Measurements from ENCODE around the gene OTOGL.
A peak's percentile ranks its signal among the peaks of the same experiment; 100 is the strongest.
"Not testable (repeated sequence)": the region's sequence is repeated elsewhere in the genome, so short reads cannot be mapped to it uniquely, and the experiment has no call there.

The OTOGL gene

DNA sequence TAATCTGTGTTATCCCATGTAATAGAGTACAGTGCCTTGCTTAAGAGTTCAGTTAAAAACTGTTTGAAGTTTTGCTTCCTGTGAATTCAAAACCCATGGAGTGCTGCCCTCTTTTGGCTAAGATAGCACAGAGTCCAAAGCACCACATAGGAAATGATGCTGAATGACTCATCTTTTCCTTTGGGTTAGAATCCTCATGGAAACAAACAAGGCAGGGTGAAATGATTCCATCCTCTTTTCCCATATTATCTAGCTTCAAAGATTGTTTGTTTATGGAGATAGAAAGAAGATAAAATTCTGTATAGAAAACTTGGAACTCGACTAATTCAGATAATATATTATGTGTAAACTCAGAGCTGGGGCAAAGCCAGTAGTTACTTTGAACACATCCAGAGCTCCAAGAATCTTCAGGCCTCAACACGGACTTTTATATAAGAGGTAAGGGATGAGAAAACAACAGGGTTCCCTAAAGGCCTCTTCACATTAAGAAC lies 87.4 kb downstream of the OTOGL start:
- DNase-seq (ENCODE audit: low spot score): peak; percentile 39

DNA sequence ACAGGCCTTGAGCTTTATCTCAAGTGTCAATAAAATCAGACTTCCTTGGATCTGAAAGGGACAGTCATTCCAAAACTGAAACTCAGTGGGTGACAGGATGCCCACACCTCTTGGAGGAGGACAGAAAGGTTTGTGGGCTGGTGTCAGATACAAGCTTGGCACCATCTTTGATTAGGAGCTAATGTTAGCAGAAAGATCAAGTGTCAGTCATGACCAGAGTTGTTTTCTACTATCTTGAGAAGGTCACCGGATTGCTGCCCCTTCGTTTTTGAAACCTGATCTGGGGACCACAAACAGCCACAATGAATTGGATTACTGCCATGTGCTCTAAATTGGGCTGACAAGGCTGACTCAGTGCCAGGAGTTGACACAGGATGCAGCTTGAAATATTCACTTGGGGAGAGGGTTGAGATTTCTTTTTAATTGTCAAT lies 88.3 kb downstream of the OTOGL start:
- DNase-seq (ENCODE audit: low spot score): no peak

DNA sequence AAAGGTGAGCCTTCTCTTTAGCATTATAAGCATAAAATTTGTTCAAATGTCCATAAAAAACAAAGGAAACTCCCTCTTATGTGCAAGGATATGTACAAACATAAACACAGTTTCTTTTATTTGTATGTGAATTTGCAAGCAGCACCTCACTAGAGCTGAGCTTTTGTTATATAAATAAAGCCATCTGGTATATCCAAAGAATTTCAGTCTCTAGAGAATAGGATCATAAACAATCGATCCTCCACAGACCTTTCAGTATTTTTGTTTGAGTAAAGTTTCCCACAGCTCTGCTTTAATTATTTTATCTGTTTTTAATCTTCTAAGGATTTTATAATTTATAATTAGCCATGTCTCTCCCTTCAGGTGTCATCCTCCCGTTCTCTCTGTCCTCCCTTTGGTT lies 89.2 kb downstream of the OTOGL start:
- no peak for DNase-seq (ENCODE audit: low spot score)

DNA sequence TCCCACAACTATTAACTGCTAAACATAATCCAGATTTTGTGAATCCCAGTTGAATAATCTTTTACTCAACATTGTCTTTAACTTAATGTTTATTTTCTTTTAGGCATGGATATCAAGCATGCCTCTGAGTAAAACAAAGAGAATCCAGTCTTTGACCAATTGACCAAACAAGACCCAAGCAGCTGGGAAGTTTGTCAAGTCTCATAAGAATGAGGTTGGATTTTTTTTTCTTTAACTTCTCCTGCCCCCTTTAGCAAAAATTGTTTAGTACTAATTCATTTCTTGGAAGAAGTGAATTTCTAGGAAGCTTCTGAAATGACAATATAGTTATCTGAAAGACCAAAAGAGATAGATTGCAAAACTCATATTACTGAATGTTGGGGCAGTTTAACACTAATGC lies 89.9 kb downstream of the OTOGL start:
- no peak for DNase-seq (ENCODE audit: low spot score)

DNA sequence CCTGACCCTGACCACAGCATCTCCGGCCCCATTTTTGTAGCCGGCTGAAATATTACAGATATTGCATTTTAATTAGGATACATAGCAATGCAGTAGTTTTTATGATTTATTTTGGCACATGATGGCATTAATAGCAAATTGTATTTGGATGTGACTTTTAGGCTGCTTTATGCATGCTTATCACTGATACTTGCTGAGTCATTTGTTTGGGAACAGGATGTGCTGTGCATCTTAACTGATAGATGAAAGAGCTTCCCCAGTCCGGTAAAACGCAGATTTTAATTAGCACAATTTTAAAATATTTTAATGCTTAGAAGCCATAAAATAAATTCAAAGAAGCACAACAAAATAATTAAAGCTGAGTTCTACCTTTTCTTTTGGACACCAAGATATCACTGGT lies 90.7 kb downstream of the OTOGL start:
- DNase-seq (ENCODE audit: low spot score): no peak

- DNase-seq (ENCODE audit: low spot score): no peak
Observed at GRCh38 chr12:80192087-80192486, 92.8 kb downstream of the OTOGL start.

GRCh38 chr12:80193865-80194264 lies 94.5 kb downstream of the OTOGL start:
- no peak for DNase-seq (ENCODE audit: low spot score)

GRCh38 chr12:80195074-80195726 lies 95.9 kb downstream of the OTOGL start:
- DNase-seq (ENCODE audit: low spot score): no peak

GRCh38 chr12:80195737-80196136 lies 96.4 kb downstream of the OTOGL start:
- DNase-seq (ENCODE audit: low spot score): no peak

DNA sequence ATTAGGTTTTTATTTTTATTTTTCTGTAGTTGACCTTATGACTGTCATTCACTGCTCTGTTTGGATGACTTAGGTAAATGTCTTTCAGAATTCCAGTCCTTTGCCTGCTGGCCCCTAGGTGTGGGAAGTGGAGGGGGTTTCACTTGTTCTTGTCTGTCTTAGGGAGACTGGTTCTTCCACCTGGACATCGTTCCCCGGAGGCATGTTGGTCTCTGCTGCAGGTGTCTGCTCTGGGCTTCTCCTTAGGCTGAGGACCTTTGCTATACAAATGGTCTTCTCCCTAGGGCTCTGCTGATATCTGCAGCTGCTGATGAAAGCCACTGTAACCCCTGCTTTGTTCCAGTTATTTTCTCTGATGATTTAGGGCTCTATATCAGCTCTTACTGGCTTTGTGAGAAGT lies 97.1 kb downstream of the OTOGL start:
- DNase-seq (ENCODE audit: low spot score): no peak

GRCh38 chr12:80198782-80199337 lies 99.5 kb downstream of the OTOGL start:
- DNase-seq (ENCODE audit: low spot score): no peak

GRCh38 chr12:80199931-80200330 lies 100.6 kb downstream of the OTOGL start:
- DNase-seq (ENCODE audit: low spot score): no peak

DNA sequence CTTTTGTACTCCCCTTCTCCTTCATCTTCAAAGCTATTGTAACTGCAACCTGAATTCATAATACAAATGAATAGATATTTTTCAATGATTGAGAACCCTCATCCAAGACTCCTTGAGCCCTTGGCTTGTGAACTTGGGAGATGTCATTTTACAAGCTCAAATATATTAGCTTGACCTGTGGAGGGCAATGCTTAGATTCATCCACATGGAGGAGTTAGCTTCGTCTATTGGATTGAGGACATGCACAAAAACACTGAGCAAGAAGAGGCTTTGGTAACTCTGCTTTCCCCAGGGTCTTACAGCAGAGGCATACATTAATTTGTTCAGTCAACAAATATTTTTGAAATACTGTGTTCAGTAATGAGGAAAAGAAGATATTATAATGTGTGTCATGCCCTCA lies 101.1 kb downstream of the OTOGL start:
- DNase-seq (ENCODE audit: low spot score): no peak

DNA sequence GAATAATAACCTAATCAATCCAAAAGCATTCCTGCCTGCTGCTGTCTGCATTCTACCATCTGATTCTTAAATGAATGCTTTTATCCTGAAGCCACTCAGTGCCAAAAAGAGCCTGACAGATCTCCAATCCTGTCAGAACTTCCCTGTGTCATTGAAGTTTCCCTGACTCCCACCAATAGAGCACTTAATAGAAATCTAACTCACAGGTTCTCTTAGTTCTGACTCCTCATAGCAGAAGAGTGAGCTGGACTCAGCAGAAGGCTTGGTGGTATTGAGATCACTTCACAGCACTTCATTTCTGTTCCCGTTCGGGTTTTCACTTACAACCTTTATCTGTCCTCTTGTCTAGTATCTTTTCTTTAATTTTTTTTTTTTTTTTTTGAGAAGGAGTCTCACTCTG lies 102.6 kb downstream of the OTOGL start:
- no peak for DNase-seq (ENCODE audit: low spot score)

DNA sequence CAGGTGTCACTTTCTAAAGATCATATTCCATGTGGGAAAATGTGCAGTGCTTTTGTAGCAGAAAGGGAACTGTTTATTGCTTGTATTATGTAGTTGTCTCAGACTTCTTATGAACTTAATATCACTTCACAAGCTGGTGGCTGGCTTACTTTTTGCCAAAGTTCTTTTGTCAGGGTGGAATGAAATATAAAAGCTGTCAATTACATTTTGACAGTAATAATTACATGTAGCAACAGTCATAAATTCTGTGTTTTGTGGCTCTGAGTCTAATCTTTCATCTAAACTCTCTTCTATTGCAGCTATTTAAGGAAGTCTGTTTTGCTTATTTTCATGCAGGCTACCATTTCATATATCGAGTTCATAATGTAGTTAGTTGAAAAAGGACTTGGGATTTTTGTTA lies 106.6 kb downstream of the OTOGL start:
- DNase-seq (ENCODE audit: low spot score): no peak

- no peak for DNase-seq (ENCODE audit: low spot score)
Observed at GRCh38 chr12:80208071-80208470, 108.7 kb downstream of the OTOGL start.

GRCh38 chr12:80211671-80212070 lies 112.3 kb downstream of the OTOGL start:
- no peak for DNase-seq (ENCODE audit: low spot score)

GRCh38 chr12:80212938-80213645 lies 113.8 kb downstream of the OTOGL start:
- no peak for DNase-seq (ENCODE audit: low spot score)

DNA sequence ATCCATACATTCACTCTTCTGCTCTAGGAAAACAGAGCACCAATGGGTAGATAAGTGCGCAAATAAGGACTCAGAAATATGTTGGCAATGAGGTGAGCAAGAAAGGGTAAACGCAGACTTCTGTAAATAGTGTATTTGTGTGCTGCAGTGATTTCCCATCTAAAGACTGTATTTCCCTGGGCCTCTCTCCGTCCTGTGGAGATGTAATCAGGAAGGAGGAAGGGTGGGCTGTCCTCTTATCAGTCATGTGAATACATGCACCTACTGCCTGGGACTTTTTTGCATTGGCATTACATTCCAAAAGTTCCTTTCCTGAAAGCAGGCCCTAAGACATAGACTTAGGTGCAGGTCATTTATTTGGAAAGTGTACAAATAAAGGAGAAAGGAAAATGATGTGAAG lies 114.5 kb downstream of the OTOGL start:
- no peak for DNase-seq (ENCODE audit: low spot score)

- DNase-seq (ENCODE audit: low spot score): no peak
Observed at GRCh38 chr12:80217011-80217535, 117.7 kb downstream of the OTOGL start.

GRCh38 chr12:80218925-80219324 lies 119.6 kb downstream of the OTOGL start:
- DNase-seq (ENCODE audit: low spot score): not testable (repeated sequence)

DNA sequence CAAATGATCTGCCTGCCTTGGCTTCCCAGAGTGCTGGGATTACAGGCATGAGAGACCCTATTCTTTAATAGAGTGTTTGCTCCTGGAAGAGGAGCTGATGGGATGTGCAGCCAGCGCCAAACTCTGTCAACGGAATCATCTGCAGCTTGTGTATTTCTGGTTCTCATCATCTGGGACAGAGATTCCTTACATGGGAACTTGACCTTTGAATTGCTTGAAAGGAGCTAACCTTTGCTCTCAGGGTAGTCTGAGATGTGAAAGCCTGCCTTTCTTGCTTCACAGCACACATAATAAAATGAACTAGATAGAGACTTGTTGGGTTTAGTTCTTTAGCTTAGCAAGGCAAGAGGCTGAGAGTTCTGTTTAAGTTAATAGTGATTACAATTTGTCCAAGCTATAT lies 120.0 kb downstream of the OTOGL start:
- no peak for DNase-seq (ENCODE audit: low spot score)

DNA sequence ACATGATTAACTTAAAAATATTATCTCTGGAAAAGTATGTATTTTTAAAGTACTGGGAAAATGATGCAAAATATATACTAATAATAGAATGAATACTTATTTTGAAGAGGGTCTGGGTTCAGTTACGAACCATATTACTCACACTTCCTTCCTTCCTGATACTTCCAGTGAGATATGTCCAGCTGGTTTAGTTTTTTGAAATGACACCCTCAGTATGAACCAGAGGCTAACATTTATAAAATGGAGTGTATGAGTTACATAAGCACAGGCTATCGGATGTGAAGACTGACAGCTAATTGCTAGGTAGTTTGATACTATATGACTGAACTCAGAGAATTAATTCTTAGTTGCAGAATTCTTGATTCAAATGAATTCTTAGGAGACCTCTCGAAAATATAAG lies 122.9 kb downstream of the OTOGL start:
- no peak for DNase-seq (ENCODE audit: low spot score)
